Caco-2 (cell line): ENCODE measurements around the gene RALGPS2. TPM values are rescaled to one million over a fixed set of nuclear protein-coding genes. Genes with fewer than 3 reads are reported as not detected.

Experiments
- BruUV-seq: library from RNA; stranded (reverse); fragments of 400-500 nt; replicated peaks from 2 replicates; lab custom pipeline; 2021; lab: Mats Ljungman, UMichigan
- CTCF ChIA-PET: fragments of 300-600 bp; sonication (Branson Sonifier 250); formaldehyde crosslinking; loops from one replicate; lab custom pipeline; 2022; ENCODE audit warnings: antibody characterized with exemption; lab: Charles Lee
- POLR2A ChIA-PET: fragments of 300-600 bp; sonication (Branson Sonifier 250); formaldehyde crosslinking; loops from one replicate; lab custom pipeline; 2022; ENCODE audit warnings: antibody characterized with exemption; lab: Charles Lee
- DNase-seq, 2 experiments: peaks; one replicate each; pipeline versions ENCODE4 v3.0.0 to v3.0.0-alpha.2; 2020 to 2022
- H3K27me3 ChIP-seq: replicated peaks from 2 replicates; pipeline ENCODE4 v1.6.0; 2011; ENCODE audit warnings: low read length; ENCODE audit not compliant: control insufficient read depth, insufficient read depth
- H3K36me3 ChIP-seq: 2 replicates; pipeline ENCODE4 v1.5.1; 2011; ENCODE audit warnings: low read length; ENCODE audit not compliant: control insufficient read depth, insufficient read depth
- H3K4me1 ChIP-seq: fragments of 250-450 bp; sonication (Bioruptor Pico); 2 replicates; pipeline ENCODE4 v1.5.1; 2020; ENCODE audit warnings: mild to moderate bottlenecking
- H3K4me3 ChIP-seq: 2 replicates; pipeline ENCODE4 v1.5.1; 2011; ENCODE audit warnings: low read depth, mild to moderate bottlenecking, control low read depth, low read length
- H3K9me3 ChIP-seq: fragments of 250-450 bp; sonication (Bioruptor Pico); 2 replicates; pipeline ENCODE4 v1.5.1; 2020; ENCODE audit warnings: mild to moderate bottlenecking, moderate library complexity
- H3K27ac Mint-ChIP-seq: one replicate; pipeline ENCODE4 v1.8.0; 2022; ENCODE audit warnings: mixed read lengths; ENCODE audit not compliant: unreplicated experiment
- H3K27me3 Mint-ChIP-seq: one replicate; pipeline ENCODE4 v1.8.0; 2022; ENCODE audit warnings: mixed read lengths; ENCODE audit not compliant: insufficient read depth, unreplicated experiment
- H3K36me3 Mint-ChIP-seq: one replicate; pipeline ENCODE4 v1.8.0; 2022; ENCODE audit warnings: mild to moderate bottlenecking, mixed read lengths; ENCODE audit not compliant: insufficient read depth, unreplicated experiment
- H3K4me1 Mint-ChIP-seq: one replicate; pipeline ENCODE4 v1.8.0; 2022; ENCODE audit warnings: low read depth, mixed read lengths; ENCODE audit not compliant: unreplicated experiment
- H3K4me3 Mint-ChIP-seq: one replicate; pipeline ENCODE4 v1.8.0; 2022; ENCODE audit warnings: mild to moderate bottlenecking, moderate library complexity, mixed read lengths; ENCODE audit not compliant: unreplicated experiment
- H3K9me3 Mint-ChIP-seq: one replicate; pipeline ENCODE4 v1.8.0; 2022; ENCODE audit warnings: mixed read lengths; ENCODE audit not compliant: unreplicated experiment
- intact Hi-C: fragments of 100-400 bp; cut with micrococcal nuclease; formaldehyde crosslinking; loops from one replicate; pipeline ENCODE4 v1.10.0; 2022; ENCODE audit not compliant: unreplicated experiment
- total RNA-seq: library from RNA; stranded (reverse); gene quantifications from 2 replicates; pipeline ENCODE4 v1.2.3, GENCODE V29; 2022
- TF ChIP-seq, protein P1 (sequence below), 2 experiments: fragments of 200-600 bp in 1 of 2; IDR thresholded peaks; 1 replicate in 1 of 2; 2 replicates in 1 of 2; pipeline versions ENCODE4 v1.5.1 to v1.8.0; 2011 to 2022; ENCODE audit warnings: antibody characterized with exemption in 1 of 2, control low read depth in 1 of 2, inconsistent platforms in 1 of 2, low read depth in 1 of 2, low read length in 1 of 2, mild to moderate bottlenecking in 1 of 2, moderate library complexity in 1 of 2; ENCODE audit not compliant: insufficient read depth in 1 of 2, severe bottlenecking in 1 of 2, unreplicated experiment in 1 of 2

Gene RALGPS2
- total RNA-seq, 1 experiment from 2014 or later = 26.1 TPM

DNA sequence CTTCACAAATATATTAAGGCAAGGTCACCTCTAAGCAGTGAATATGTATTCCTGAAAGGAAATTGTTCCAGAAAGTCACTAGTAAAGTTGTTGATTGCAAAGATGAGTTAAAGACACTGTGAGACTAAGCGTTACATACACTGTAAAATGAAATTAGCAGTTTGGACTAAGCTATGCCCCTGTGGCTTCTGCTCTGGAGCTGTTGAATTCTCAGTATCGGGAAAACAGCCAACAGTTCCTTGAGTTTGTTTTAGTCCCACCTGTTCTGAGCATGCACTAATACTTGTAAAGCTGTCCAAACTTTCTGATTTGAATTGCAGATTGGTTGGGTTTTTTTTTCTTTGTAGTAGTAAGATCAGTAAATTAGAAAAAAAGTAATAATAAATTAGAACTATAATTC lies 124.9 kb downstream of the RALGPS2 start:
- intact Hi-C loops = no loop called here
- no peaks in the 10 kb centered on the region for H3K9me3 ChIP-seq
- H3K27me3 Mint-ChIP-seq = no peaks in the 10 kb centered on the region
- H3K27me3 ChIP-seq = no peaks in the 10 kb centered on the region
- H3K4me1 ChIP-seq = peaks cover 3% of the 10 kb centered on the region; the same call in 1 of the 2 replicates
- CTCF ChIA-PET = no interaction called here
- H3K36me3 Mint-ChIP-seq = no peaks in the 10 kb centered on the region
- no peak for DNase-seq
- POLR2A ChIA-PET = no interaction called here
- H3K9me3 Mint-ChIP-seq = no peaks in the 10 kb centered on the region
- no peak overlapping the region for H3K27ac Mint-ChIP-seq
- no peak overlapping the region for H3K4me3 ChIP-seq
- H3K4me1 Mint-ChIP-seq = no peaks in the 10 kb centered on the region
- BruUV-seq = no TSS peak
- TF ChIP-seq, protein P1, sequence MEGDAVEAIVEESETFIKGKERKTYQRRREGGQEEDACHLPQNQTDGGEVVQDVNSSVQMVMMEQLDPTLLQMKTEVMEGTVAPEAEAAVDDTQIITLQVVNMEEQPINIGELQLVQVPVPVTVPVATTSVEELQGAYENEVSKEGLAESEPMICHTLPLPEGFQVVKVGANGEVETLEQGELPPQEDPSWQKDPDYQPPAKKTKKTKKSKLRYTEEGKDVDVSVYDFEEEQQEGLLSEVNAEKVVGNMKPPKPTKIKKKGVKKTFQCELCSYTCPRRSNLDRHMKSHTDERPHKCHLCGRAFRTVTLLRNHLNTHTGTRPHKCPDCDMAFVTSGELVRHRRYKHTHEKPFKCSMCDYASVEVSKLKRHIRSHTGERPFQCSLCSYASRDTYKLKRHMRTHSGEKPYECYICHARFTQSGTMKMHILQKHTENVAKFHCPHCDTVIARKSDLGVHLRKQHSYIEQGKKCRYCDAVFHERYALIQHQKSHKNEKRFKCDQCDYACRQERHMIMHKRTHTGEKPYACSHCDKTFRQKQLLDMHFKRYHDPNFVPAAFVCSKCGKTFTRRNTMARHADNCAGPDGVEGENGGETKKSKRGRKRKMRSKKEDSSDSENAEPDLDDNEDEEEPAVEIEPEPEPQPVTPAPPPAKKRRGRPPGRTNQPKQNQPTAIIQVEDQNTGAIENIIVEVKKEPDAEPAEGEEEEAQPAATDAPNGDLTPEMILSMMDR (IDR thresholded peaks at IDR 0.05; ENCODE audit: insufficient read depth in 1 of 2, low read depth in 1 of 2, low read length in 1 of 2, severe bottlenecking in 1 of 2, unreplicated experiment in 1 of 2) = no peak
- H3K4me3 Mint-ChIP-seq = no peak overlapping the region
- H3K36me3 ChIP-seq = no peaks in the 10 kb centered on the region

DNA sequence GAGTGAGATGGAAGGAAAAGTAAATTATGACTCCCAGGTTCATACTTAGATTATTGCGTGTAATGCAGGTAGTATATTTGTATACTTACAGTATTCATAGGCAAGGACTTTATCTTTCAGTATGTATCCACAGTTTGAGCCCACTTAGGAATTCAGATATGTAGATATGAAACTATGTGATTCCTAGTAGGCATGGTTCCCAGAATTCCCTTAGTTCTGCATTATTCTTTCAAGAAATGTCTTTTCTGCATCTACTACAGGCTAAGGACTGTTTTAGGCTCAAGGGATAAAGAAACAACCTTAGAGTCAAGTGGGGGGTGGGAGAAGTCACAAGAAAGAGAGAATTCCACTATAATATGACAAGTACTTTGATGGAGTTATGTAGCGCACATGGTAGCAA lies 132.1 kb downstream of the RALGPS2 start:
- Histone ChIP-seq H3K4me3 (no peak overlapping the region), H3K27me3 (no peaks in the 10 kb centered on the region), H3K36me3 (no peaks in the 10 kb centered on the region), H3K4me1 (no peaks in the 10 kb centered on the region), H3K9me3 (no peaks in the 10 kb centered on the region)
- DNase-seq = no peak
- Mint-ChIP-seq H3K27me3 (no peaks in the 10 kb centered on the region), H3K4me3 (no peak overlapping the region), H3K36me3 (no peaks in the 10 kb centered on the region), H3K9me3 (no peaks in the 10 kb centered on the region), H3K27ac (no peak overlapping the region), H3K4me1 (no peaks in the 10 kb centered on the region)
- BruUV-seq = no TSS peak
- ChIA-PET CTCF (no interaction called here), POLR2A (no interaction called here)
- intact Hi-C loops = no loop called here
- TF ChIP-seq, protein P1 (IDR thresholded peaks at IDR 0.05; ENCODE audit: insufficient read depth in 1 of 2, low read depth in 1 of 2, low read length in 1 of 2, severe bottlenecking in 1 of 2, unreplicated experiment in 1 of 2) = no peak

DNA sequence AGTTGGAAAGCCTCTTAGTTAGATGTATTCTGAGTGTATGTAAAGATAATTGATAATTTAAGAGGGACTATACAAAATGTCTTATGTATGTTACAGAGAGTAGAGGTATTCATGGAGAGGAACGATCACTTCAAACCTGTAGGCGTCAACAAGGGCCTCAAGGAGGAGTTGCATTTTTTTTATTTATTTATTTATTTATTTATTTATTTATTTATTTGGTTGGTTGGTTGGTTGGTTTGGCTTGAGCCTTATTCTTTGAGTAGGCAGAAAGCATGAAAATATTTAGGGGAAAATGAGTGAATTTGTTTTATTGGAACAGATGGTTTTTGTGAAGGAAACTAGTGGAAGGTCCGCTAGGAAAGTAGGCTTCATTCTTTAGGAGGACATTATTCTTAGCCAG lies 137.4 kb downstream of the RALGPS2 start:
- intact Hi-C loops = loop anchor here (10.0 kb wide), 1 partner anchor 318 kb away; no protein-coding TSS in a partner anchor
- ChIA-PET POLR2A (no interaction called here), CTCF (no interaction called here)
- DNase-seq = no peak
- Mint-ChIP-seq H3K36me3 (peaks cover 9% of the 10 kb centered on the region), H3K27me3 (no peaks in the 10 kb centered on the region), H3K4me1 (peaks cover 7% of the 10 kb centered on the region), H3K4me3 (no peak overlapping the region), H3K9me3 (no peaks in the 10 kb centered on the region), H3K27ac (no peak overlapping the region)
- no peaks in the 10 kb centered on the region for H3K4me1 ChIP-seq
- no TSS peak for BruUV-seq
- no peaks in the 10 kb centered on the region for H3K9me3 ChIP-seq
- H3K4me3 ChIP-seq = no peak overlapping the region
- TF ChIP-seq, protein P1 (IDR thresholded peaks at IDR 0.05; ENCODE audit: insufficient read depth in 1 of 2, low read depth in 1 of 2, low read length in 1 of 2, severe bottlenecking in 1 of 2, unreplicated experiment in 1 of 2) = no peak
- H3K36me3 ChIP-seq = no peaks in the 10 kb centered on the region
- H3K27me3 ChIP-seq = no peaks in the 10 kb centered on the region
